T-cell (primary cell): ENCODE data around the gene MRPL44. TPM values are rescaled to one million over a fixed set of nuclear protein-coding genes. Genes with fewer than 3 reads are reported as not detected.
"Not testable (repeated sequence)": the region's sequence is repeated elsewhere in the genome, so short reads cannot be mapped to it uniquely, and the experiment has no call there.

ENCODE experiments used
- ATAC-seq, 4 experiments: fragments of 200-7000 bp in 3 of 4; fragments of 150-1000 bp in 1 of 4; cut with Tn5 transposase; replicated peaks in 1 of 4; 1 replicate in 3 of 4; 2 replicates in 1 of 4; pipeline ENCODE4 v1.10.0; 2021; ENCODE audit warnings: moderate library complexity in 3 of 4, mild to moderate bottlenecking in 2 of 4, moderate number of reproducible peaks in 1 of 4
- CTCF ChIA-PET, 2 donors: fragments of 300-600 bp; sonication (Branson Sonifier 250); formaldehyde crosslinking; loops; one replicate each; lab custom pipeline; 2022; ENCODE audit warnings: antibody characterized with exemption in 2 of 2; lab: Charles Lee
- POLR2A ChIA-PET, 2 donors: fragments of 300-600 bp; sonication (Branson Sonifier 250); formaldehyde crosslinking; loops; one replicate each; lab custom pipeline; 2022; ENCODE audit warnings: antibody characterized with exemption in 2 of 2; lab: Charles Lee
- DNase-seq, 35 experiments: peaks; one replicate each; pipeline versions ENCODE4 v3.0.0 to v3.0.0-alpha.2; 2013 to 2023
- H3K27ac ChIP-seq: one replicate; pipeline ENCODE4 v1.5.1; 2013; ENCODE audit warnings: low read length
- H3K27me3 ChIP-seq, 2 experiments: replicated peaks in 1 of 2; 1 replicate in 1 of 2; 2 replicates in 1 of 2; pipeline versions ENCODE4 v1.6.1 to v1.7.0; 2013; ENCODE audit warnings: low read length in 1 of 2, mixed read lengths in 1 of 2; ENCODE audit not compliant: control insufficient read depth in 2 of 2, insufficient read depth in 2 of 2; ENCODE audit errors: extremely low read depth in 1 of 2
- H3K36me3 ChIP-seq, 2 donors: 1 replicate in 1 of 2; 2 replicates in 1 of 2; pipeline versions ENCODE4 v1.6.1 to v1.7.0; 2013; ENCODE audit warnings: low read length in 1 of 2; ENCODE audit not compliant: control insufficient read depth in 2 of 2, insufficient read depth in 1 of 2; ENCODE audit errors: extremely low read depth in 1 of 2
- H3K4me1 ChIP-seq, 2 experiments: 1 replicate in 1 of 2; 2 replicates in 1 of 2; pipeline versions ENCODE4 v1.6.1 to v1.7.0; 2013; ENCODE audit warnings: low read length in 2 of 2, mixed read lengths in 1 of 2; ENCODE audit not compliant: insufficient read depth in 2 of 2, control insufficient read depth in 1 of 2; ENCODE audit errors: extremely low read depth in 1 of 2
- H3K4me3 ChIP-seq, 2 donors: 1 replicate in 1 of 2; 2 replicates in 1 of 2; pipeline versions ENCODE4 v1.5.1 to v1.7.0; 2013; ENCODE audit warnings: mild to moderate bottlenecking in 2 of 2, low read length in 1 of 2, moderate library complexity in 1 of 2; ENCODE audit not compliant: control insufficient read depth in 1 of 2; ENCODE audit errors: extremely low read depth in 1 of 2
- H3K9me3 ChIP-seq: 2 replicates; pipeline ENCODE4 v1.7.0; 2013
- H3K27ac Mint-ChIP-seq, 2 donors: one replicate each; pipeline ENCODE4 v1.8.0; 2020 to 2021; ENCODE audit warnings: mild to moderate bottlenecking in 2 of 2, mixed read lengths in 2 of 2
- H3K27me3 Mint-ChIP-seq, 2 donors: one replicate each; pipeline ENCODE4 v1.8.0; 2021 to 2022; ENCODE audit warnings: mixed read lengths in 2 of 2
- H3K36me3 Mint-ChIP-seq: one replicate; pipeline ENCODE4 v1.8.0; 2021; ENCODE audit warnings: mixed read lengths
- H3K4me1 Mint-ChIP-seq, 3 donors: one replicate each; pipeline ENCODE4 v1.8.0; 2020 to 2022; ENCODE audit warnings: mixed read lengths in 3 of 3, mild to moderate bottlenecking in 1 of 3
- H3K4me3 Mint-ChIP-seq, 3 donors: one replicate each; pipeline ENCODE4 v1.8.0; 2020 to 2022; ENCODE audit warnings: mild to moderate bottlenecking in 3 of 3, mixed read lengths in 3 of 3, moderate library complexity in 3 of 3
- H3K9me3 Mint-ChIP-seq, 3 donors: one replicate each; pipeline ENCODE4 v1.8.0; 2020 to 2022; ENCODE audit warnings: mixed read lengths in 3 of 3
- WGBS: methylation state at CpG from one replicate; pipeline ENCODE4 v1.1.5; 2013; ENCODE audit warnings: missing lambda C conversion rate; ENCODE audit not compliant: insufficient coverage; 5-methylcytosine and 5-hydroxymethylcytosine counted together
- total RNA-seq, 35 experiments: library from RNA in 6 of 35; stranded (reverse) in 6 of 35; fragments of 120-200 nt in 1 of 35; gene quantifications; one replicate each; pipeline versions ENCODE4 v1.2.1 to v1.2.4 and lab custom pipeline; 2013 to 2026

Gene MRPL44
- total RNA-seq, 5 donors from 2014 or later (not counting 1 experiment from before 2014, with no cell fraction given) = 22.4 to 25.3 (median 23.8) TPM

DNA sequence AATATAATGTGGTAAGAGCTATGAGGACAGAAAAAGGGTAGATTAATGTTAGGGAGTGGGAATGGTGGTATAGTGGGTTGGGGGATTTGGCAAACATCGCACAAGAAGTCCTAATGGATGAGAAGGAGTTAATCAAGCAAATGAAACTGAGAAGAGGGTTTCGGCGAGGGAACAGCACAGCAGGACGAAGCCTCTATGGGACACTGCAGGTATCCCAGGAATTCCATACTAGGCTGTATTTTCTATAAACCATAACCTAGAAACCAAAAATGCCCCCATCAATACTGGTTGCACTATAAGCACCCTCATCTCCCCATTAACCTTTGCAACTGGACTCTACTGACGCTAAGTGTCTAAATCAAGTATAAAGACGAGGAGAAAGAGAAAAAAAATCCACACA, 22.4 kb upstream of the MRPL44 start:
- Histone ChIP-seq H3K4me1 (peaks cover 13 to 15% of the 10 kb centered on the region in 2 experiments), H3K27me3 (no peaks in the 10 kb centered on the region), H3K4me3 (no peak overlapping the region), H3K9me3 (no peaks in the 10 kb centered on the region), H3K36me3 (no peaks in the 10 kb centered on the region), H3K27ac (no peak overlapping the region)
- ATAC-seq (no peak), DNase-seq (no peak)
- no peak overlapping the region for H3K27ac Mint-ChIP-seq
- ChIA-PET POLR2A (no interaction called here), CTCF (no interaction called here)
- H3K9me3 Mint-ChIP-seq = peaks cover 0 to 5% (median 0%) of the 10 kb centered on the region in 3 donors
- WGBS = 75% methylated on average over 1 of the region's 6 CpGs
- no peaks in the 10 kb centered on the region for H3K27me3 Mint-ChIP-seq
- no peak overlapping the region for H3K4me3 Mint-ChIP-seq
- H3K4me1 Mint-ChIP-seq = peaks cover 71 to 83% (median 82%) of the 10 kb centered on the region in 3 donors
- H3K36me3 Mint-ChIP-seq = peaks cover 5% of the 10 kb centered on the region

- peak overlapping the region; percentile 0 to 17 for H3K27ac Mint-ChIP-seq
- Histone ChIP-seq H3K4me1 (peaks cover 6 to 10% of the 10 kb centered on the region in 2 experiments), H3K27ac (no peak overlapping the region), H3K9me3 (no peaks in the 10 kb centered on the region), H3K27me3 (no peaks in the 10 kb centered on the region), H3K36me3 (no peaks in the 10 kb centered on the region), H3K4me3 (no peak overlapping the region)
- H3K9me3 Mint-ChIP-seq = peaks cover 0 to 5% (median 0%) of the 10 kb centered on the region in 3 donors
- H3K4me1 Mint-ChIP-seq = peaks cover 64 to 77% (median 75%) of the 10 kb centered on the region in 3 donors
- H3K36me3 Mint-ChIP-seq = peaks cover 5% of the 10 kb centered on the region
- DNase-seq = no peak
- no peak overlapping the region for H3K4me3 Mint-ChIP-seq
- ChIA-PET CTCF (interaction anchor here in 1 of 2 donors (1.4 kb wide), 1 partner anchor 34 kb away, joined by 4 read pairs; no protein-coding TSS in a partner anchor), POLR2A (interaction anchor here in 1 of 2 donors (0.7 kb wide), 1 partner anchor 9 kb away, joined by 3 read pairs; no protein-coding TSS in a partner anchor)
- no peak for ATAC-seq
- no peaks in the 10 kb centered on the region for H3K27me3 Mint-ChIP-seq
Observed at GRCh38 chr2:223935459-223936125, 21.7 kb upstream of the MRPL44 start.

- no peaks in the 10 kb centered on the region for H3K9me3 ChIP-seq
- no peak for DNase-seq
- H3K27me3 ChIP-seq = no peaks in the 10 kb centered on the region
- peaks cover 12% of the 10 kb centered on the region for H3K36me3 Mint-ChIP-seq
- H3K4me3 ChIP-seq = no peak overlapping the region
- H3K27ac ChIP-seq = no peak overlapping the region
- WGBS = 83% methylated on average over 1 of the region's 5 CpGs
- no peak overlapping the region for H3K4me3 Mint-ChIP-seq
- ChIA-PET CTCF (interaction anchor here in 1 of 2 donors (1.4 kb wide), 1 partner anchor 33 kb away, joined by 4 read pairs; no protein-coding TSS in a partner anchor), POLR2A (no interaction called here)
- H3K9me3 Mint-ChIP-seq = peaks cover 0 to 8% (median 0%) of the 10 kb centered on the region in 3 donors
- peaks cover 8 to 13% of the 10 kb centered on the region in 2 experiments for H3K4me1 ChIP-seq
- H3K4me1 Mint-ChIP-seq = peaks cover 62 to 76% (median 74%) of the 10 kb centered on the region in 3 donors
- H3K27me3 Mint-ChIP-seq = no peaks in the 10 kb centered on the region
- peak in 1 of 4 experiments; percentile 13 for ATAC-seq
- no peaks in the 10 kb centered on the region for H3K36me3 ChIP-seq
- peak overlapping the region in 1 of 2 donors; percentile 19 for H3K27ac Mint-ChIP-seq
Observed at GRCh38 chr2:223936862-223937326, 20.4 kb upstream of the MRPL44 start.

GRCh38 chr2:223937535-223937934, 19.7 kb upstream of the MRPL44 start:
- POLR2A ChIA-PET = no interaction called here
- H3K27me3 Mint-ChIP-seq = no peaks in the 10 kb centered on the region
- no peak overlapping the region for H3K27ac ChIP-seq
- H3K4me3 Mint-ChIP-seq = no peak overlapping the region
- no peaks in the 10 kb centered on the region for H3K27me3 ChIP-seq
- ATAC-seq = no peak
- H3K36me3 ChIP-seq = no peaks in the 10 kb centered on the region
- peaks cover 65 to 75% (median 72%) of the 10 kb centered on the region in 3 donors for H3K4me1 Mint-ChIP-seq
- H3K4me3 ChIP-seq = no peak overlapping the region
- H3K27ac Mint-ChIP-seq = no peak overlapping the region
- no CpG with 5 or more reads among the region's 1 CpG for WGBS
- peaks cover 8 to 18% of the 10 kb centered on the region in 2 experiments for H3K4me1 ChIP-seq
- DNase-seq = no peak
- H3K9me3 Mint-ChIP-seq = peaks cover 0 to 8% (median 0%) of the 10 kb centered on the region in 3 donors
- CTCF ChIA-PET = interaction anchor here in 1 of 2 donors (0.6 kb wide), 1 partner anchor 9 kb away, joined by 5 read pairs; no protein-coding TSS in a partner anchor
- H3K9me3 ChIP-seq = no peaks in the 10 kb centered on the region
- H3K36me3 Mint-ChIP-seq = peaks cover 13% of the 10 kb centered on the region

DNA sequence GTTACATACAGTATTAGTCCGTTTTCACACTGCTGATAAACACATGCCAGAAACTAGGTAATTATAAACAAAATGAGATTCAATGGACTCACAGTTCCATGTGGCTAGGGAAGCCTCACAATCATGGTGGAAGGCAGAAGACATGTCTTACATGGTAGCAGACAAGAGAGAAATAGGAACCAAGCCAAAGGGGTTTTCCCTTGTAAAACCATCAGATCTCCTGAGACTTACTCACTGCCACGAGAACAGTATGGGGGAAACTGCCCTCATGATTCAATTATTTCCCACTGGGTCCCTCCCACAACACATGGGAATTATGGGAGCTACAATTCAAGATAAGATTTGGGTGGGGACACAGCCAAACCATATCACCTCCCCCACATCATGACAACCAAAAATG, 17.8 kb upstream of the MRPL44 start:
- H3K4me1 Mint-ChIP-seq = peaks cover 72 to 76% (median 73%) of the 10 kb centered on the region in 3 donors
- H3K9me3 ChIP-seq, H3K27me3 ChIP-seq, ATAC-seq, CTCF ChIA-PET, H3K36me3 ChIP-seq, DNase-seq, POLR2A ChIA-PET, H3K9me3 Mint-ChIP-seq, H3K4me3 ChIP-seq, H3K4me3 Mint-ChIP-seq, H3K27me3 Mint-ChIP-seq, H3K27ac ChIP-seq: not testable (repeated sequence)
- peak overlapping the region in 1 of 2 donors; percentile 21 for H3K27ac Mint-ChIP-seq
- WGBS = 100% methylated on average over 1 of the region's 2 CpGs
- peaks cover 16% of the 10 kb centered on the region for H3K36me3 Mint-ChIP-seq
- peaks cover 8 to 32% of the 10 kb centered on the region in 2 experiments for H3K4me1 ChIP-seq

- Histone ChIP-seq H3K4me3 (no peak overlapping the region), H3K27me3 (no peaks in the 10 kb centered on the region), H3K4me1 (peaks cover 14 to 41% of the 10 kb centered on the region in 2 experiments), H3K9me3 (no peaks in the 10 kb centered on the region), H3K36me3 (no peaks in the 10 kb centered on the region), H3K27ac (peak overlapping the region; percentile 49)
- H3K27me3 Mint-ChIP-seq = no peaks in the 10 kb centered on the region
- ATAC-seq (peak; percentile 33 to 61 (median 38)), DNase-seq (peak in 28 of 35 experiments; percentile 10 to 64 (median 36))
- ChIA-PET POLR2A (interaction anchor here in 1 of 2 donors (0.7 to 0.9 kb wide), 2 partner anchors 16 to 19 kb away, joined by 4 to 7 read pairs; no protein-coding TSS in a partner anchor), CTCF (interaction anchor here in 1 of 2 donors (0.7 to 1.3 kb wide), 3 partner anchors 17 to 54 kb away, joined by 3 to 5 read pairs (median 3); no protein-coding TSS in a partner anchor)
- peak overlapping the region; percentile 50 to 58 (median 57) for H3K4me3 Mint-ChIP-seq
- H3K27ac Mint-ChIP-seq = peak overlapping the region; percentile 85 to 87
- H3K9me3 Mint-ChIP-seq = peaks cover 0 to 8% (median 0%) of the 10 kb centered on the region in 3 donors
- peaks cover 16% of the 10 kb centered on the region for H3K36me3 Mint-ChIP-seq
- peaks cover 66 to 69% (median 66%) of the 10 kb centered on the region in 3 donors for H3K4me1 Mint-ChIP-seq
- 22% methylated on average over 5 of the region's 12 CpGs for WGBS
Observed at GRCh38 chr2:223941579-223942277, 15.5 kb upstream of the MRPL44 start.
